Measurements from ENCODE around the gene GOLGA6A.

GOLGA6A gene

DNA sequence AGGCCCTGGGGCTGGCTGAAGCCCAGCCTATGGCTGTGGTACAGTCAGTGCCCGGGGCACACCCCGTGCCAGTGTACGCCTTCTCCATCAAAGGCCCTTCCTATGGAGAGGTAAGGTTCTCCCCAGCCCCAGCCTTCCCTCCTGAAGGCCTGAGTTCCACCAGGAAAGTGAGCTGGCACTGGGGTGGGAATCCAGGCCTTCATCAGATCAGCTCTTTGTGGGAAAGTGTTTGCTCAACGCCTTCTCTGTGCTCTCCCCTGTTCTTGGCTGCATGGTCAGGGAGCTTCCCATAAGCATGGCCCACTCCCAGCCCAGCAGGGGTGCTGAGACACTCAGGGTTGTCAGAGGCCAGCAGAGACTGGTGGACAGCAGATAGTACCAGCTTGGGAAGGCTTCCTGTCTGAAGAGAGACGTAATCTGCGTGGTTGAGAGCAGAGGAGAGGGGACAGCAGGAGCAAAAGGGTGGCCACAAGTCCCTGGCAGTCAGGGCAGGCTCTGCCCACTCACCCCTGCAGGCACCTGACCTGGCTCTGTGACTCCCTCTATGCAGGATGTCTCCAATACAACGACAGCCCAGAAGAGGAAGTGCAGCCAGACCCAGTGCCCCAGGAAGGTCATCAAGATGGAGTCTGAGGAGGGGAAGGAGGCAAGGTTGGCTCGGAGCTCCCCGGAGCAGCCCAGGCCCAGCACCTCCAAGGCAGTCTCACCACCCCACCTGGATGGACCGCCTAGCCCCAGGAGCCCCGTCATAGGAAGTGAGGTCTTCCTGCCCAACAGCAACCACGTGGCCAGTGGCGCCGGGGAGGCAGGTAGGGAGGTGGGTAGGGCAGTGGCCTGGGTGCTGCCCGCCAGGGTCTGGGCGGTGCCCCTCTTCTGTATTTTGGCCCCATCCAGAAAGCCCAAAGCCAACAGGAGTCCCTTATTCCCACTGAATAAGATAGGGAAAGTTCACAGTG is 49.5 kb downstream of the GOLGA6A start:
- TF ChIP-seq CTCF (conservative IDR thresholded peaks at IDR 0.05; ENCODE audit: low read depth, low read length) = no peak
- DNase-seq (ENCODE audit: low read depth) = no peak
- no peak overlapping the region for H3K4me3 ChIP-seq (ENCODE audit: low read length)

GRCh38 chr15:74032046-74032445 is 50.3 kb downstream of the GOLGA6A start:
- DNase-seq (ENCODE audit: low read depth) = no peak
- no peak overlapping the region for H3K4me3 ChIP-seq (ENCODE audit: low read length)
- no peak for TF ChIP-seq CTCF (conservative IDR thresholded peaks at IDR 0.05; ENCODE audit: low read depth, low read length)

- DNase-seq (ENCODE audit: low read depth) = no peak
- no peak for TF ChIP-seq CTCF (conservative IDR thresholded peaks at IDR 0.05; ENCODE audit: low read depth, low read length)
- no peak overlapping the region for H3K4me3 ChIP-seq (ENCODE audit: low read length)
These were observed 53.7 kb downstream of the GOLGA6A start for GRCh38 chr15:74028646-74029045.

DNA sequence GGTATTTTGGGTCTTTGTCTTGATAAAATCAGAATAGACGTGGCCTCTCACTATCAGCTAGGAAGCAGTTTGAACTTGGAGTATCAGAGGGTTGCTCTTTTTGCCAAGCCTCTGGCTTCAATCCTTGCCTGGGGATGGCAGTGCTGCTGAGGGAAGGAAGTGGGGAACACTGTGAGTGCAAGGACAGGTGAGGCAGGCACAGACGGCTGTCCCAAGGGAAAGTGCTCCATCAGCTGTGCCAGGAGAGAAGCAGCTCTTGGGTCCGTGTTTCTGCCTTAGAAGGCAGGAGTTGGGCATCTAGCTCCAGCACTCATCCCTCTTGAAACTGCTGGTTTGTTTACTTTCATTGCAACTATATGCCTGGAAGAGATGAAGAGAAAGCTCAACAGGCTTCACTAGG is 54.7 kb downstream of the GOLGA6A start:
- H3K4me3 ChIP-seq (ENCODE audit: low read length) = no peak overlapping the region
- TF ChIP-seq CTCF (conservative IDR thresholded peaks at IDR 0.05; ENCODE audit: low read depth, low read length) = no peak
- no peak for DNase-seq (ENCODE audit: low read depth)

DNA sequence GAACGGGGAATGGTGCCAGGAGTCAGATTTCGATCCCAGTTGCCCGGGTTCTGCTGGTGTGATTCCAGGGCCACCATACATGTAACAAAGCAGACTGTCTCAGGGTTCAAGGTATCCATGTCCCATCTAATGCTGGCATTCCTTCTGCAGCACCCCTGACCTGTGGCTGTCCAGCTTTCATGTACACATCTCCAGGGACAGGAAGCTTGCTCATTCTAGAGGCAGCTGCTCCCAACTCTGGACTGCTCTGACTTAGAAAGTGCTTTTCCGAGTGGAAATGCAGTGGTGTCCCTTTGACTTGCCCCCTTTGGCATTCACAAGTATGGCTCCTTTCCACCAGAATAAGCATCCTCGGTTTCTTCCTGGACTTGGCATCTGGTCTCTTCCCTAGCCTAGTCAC is 56.9 kb downstream of the GOLGA6A start:
- no peak for DNase-seq (ENCODE audit: low read depth)
- no peak overlapping the region for H3K4me3 ChIP-seq (ENCODE audit: low read length)
- no peak for TF ChIP-seq CTCF (conservative IDR thresholded peaks at IDR 0.05; ENCODE audit: low read depth, low read length)

GRCh38 chr15:74024687-74025086 is 57.7 kb downstream of the GOLGA6A start:
- no peak for TF ChIP-seq CTCF (conservative IDR thresholded peaks at IDR 0.05; ENCODE audit: low read depth, low read length)
- no peak overlapping the region for H3K4me3 ChIP-seq (ENCODE audit: low read length)
- no peak for DNase-seq (ENCODE audit: low read depth)

All from retinal pigment epithelial cell (primary cell).